H1 (cell line): Measurements from ENCODE around the gene CFP.
"Not testable (repeated sequence)": the region's sequence is repeated elsewhere in the genome, so short reads cannot be mapped to it uniquely, and the experiment has no call there.

Source experiments
- CBX5 ChIP-seq: fragments of 300-800, 300-1000 bp; sonication (generic); IDR thresholded peaks from 2 replicates; pipeline ENCODE4 v1.7.1; 2016; ENCODE audit warnings: antibody characterized with exemption, low read length, low read depth
- CTBP2 ChIP-seq: IDR thresholded peaks from 2 replicates; pipeline ENCODE4 v1.7.0; 2011; ENCODE audit warnings: borderline replicate concordance, mild to moderate bottlenecking, moderate library complexity, mixed read lengths, low read length; ENCODE audit not compliant: insufficient read depth, insufficient read length
- CTCF ChIP-seq, 3 experiments: IDR thresholded peaks; 1 replicate in 2 of 3; 2 replicates in 1 of 3; pipeline versions ENCODE4 v1.5.1 to v1.6.1; 2011; ENCODE audit warnings: low read length in 3 of 3, mild to moderate bottlenecking in 3 of 3, inconsistent platforms in 2 of 3, low read depth in 1 of 3, moderate library complexity in 1 of 3; ENCODE audit not compliant: insufficient read depth in 1 of 3; ENCODE audit errors: control extremely low read depth in 1 of 3
- EZH2 ChIP-seq: fragments of 200-600 bp; sonication (generic); IDR thresholded peaks from 2 replicates; pipeline ENCODE4 v1.7.1; 2012; ENCODE audit warnings: low read depth, mild to moderate bottlenecking, moderate library complexity, low read length, inconsistent platforms; ENCODE audit not compliant: severe bottlenecking
- FOSL1 ChIP-seq: IDR thresholded peaks from 2 replicates; pipeline ENCODE4 v1.6.1; 2011; ENCODE audit warnings: mild to moderate bottlenecking, low read depth, low read length, moderate library complexity; ENCODE audit not compliant: insufficient read depth
- GABPA ChIP-seq: IDR thresholded peaks from 2 replicates; pipeline ENCODE4 v1.6.1; 2011; ENCODE audit warnings: mild to moderate bottlenecking, low read length, moderate library complexity, borderline replicate concordance; ENCODE audit not compliant: insufficient read depth
- POLR2A ChIP-seq, 2 experiments: IDR thresholded peaks; 1 replicate in 1 of 2; 2 replicates in 1 of 2; pipeline ENCODE4 v1.6.1; 2011; ENCODE audit warnings: low read depth in 2 of 2, low read length in 2 of 2, mild to moderate bottlenecking in 2 of 2; ENCODE audit errors: control extremely low read depth in 1 of 2
- TAF1 ChIP-seq: IDR thresholded peaks from 2 replicates; pipeline ENCODE4 v1.6.1; 2011; ENCODE audit warnings: mild to moderate bottlenecking, low read depth, low read length
- TCF12 ChIP-seq: IDR thresholded peaks from 2 replicates; pipeline ENCODE4 v1.6.1; 2011; ENCODE audit warnings: low read depth, mild to moderate bottlenecking, low read length

- TF ChIP-seq CTCF (IDR thresholded peaks at IDR 0.05; ENCODE audit: control extremely low read depth in 1 of 3, insufficient read depth in 1 of 3, low read depth in 1 of 3, low read length in 3 of 3); FOSL1; POLR2A (IDR thresholded peaks at IDR 0.05; ENCODE audit: control extremely low read depth in 1 of 2, low read depth in 2 of 2, low read length in 2 of 2); CTBP2; EZH2; GABPA; CBX5; TAF1; TCF12: not testable (repeated sequence)
Measured at GRCh38 chrX:47603125-47603524, 26.6 kb downstream of the CFP start.
